MV-4-11 (cell line): ENCODE results near the gene PEX13.
"Not testable (repeated sequence)": the region's sequence is repeated elsewhere in the genome, so short reads cannot be mapped to it uniquely, and the experiment has no call there.

Experiments used
- DNase-seq: peaks from one replicate; lab custom pipeline; 2025; lab: John Stamatoyannopoulos, UW

The PEX13 gene, protein sequence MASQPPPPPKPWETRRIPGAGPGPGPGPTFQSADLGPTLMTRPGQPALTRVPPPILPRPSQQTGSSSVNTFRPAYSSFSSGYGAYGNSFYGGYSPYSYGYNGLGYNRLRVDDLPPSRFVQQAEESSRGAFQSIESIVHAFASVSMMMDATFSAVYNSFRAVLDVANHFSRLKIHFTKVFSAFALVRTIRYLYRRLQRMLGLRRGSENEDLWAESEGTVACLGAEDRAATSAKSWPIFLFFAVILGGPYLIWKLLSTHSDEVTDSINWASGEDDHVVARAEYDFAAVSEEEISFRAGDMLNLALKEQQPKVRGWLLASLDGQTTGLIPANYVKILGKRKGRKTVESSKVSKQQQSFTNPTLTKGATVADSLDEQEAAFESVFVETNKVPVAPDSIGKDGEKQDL

DNA sequence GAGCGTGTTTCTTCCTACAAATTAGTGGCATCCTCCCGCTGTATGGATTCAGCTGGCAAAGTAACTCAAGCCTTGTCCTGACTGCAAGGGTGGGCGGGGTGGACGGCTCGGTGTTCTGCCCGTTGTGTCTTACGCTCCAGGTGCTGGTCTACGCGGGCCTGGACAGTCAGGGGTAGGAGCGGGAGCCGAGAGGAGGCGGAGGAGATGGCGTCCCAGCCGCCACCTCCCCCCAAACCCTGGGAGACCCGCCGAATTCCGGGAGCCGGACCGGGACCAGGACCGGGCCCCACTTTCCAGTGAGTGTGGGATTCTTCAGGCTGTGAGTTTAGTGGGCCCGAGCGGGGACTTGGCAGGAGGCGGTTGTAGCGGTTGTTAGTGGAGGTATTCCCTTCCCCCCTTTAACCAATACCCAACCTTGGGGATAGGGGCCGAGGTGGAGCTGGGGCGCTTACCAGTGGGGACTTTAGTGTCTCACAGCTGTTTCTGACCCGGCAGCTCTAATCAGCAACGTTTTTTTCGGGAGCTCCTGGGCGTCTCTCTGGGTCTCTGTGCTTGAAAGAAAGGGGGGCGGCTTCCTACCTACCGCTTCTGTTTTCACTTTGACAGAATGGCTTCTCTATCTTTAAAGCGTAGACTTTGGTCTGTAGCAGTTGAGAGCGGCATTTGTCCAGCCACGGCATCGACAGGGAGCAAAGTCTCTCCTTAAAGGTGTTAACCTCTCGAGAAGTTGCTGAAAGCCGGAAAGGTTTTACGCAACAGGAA lies at the start of gene PEX13, which contains the start of gene PUS10:
Gene PEX13, plus strand, starts transcription at position 165 of the 762 bp plus-strand sequence. Its CDS starts 40 bp downstream, at position 205.
Gene PUS10, minus strand, starts transcription at position 700 of the 762 bp plus-strand sequence. CDS start 6,365 bp downstream, outside the sequence.
- peak; percentile 69 for DNase-seq

DNA sequence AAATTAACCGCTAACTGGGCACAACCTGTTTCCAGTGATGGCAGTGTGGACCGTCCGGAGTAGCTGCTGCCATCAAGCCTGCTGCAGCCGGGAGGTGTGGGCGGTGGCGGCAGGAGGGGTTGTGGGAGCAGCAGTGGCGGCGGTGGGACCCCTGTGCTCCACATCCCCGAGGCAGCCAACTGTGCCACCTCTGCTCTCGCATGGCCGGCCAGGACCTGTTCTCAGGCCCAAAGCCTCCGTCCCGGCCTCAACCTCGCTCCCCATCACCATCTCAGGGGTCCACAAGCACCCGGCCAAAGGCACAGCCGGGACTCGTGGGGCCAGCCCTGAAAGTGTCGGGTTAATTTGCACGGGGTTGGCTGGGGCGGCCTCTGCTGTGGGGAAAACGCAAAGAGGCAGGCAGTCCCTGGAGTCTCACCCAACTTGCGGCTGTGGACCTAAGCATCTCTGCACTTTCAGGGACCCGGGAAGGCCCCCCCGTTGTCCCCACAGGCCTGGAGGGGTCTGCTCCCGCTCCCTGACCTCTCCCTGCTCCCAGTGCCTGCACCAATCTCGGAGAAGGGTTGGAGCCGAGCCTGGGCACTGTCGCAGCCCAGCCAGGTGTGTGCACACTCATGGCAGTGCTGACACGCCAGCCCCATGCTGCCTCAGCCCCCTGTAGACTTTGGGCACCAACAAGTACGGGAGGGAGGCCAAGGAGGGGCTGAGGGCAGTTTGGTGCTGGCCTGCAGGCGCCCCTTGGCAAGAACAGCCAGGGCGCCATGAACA lies 44.4 kb upstream of the PEX13 start:
- no peak for DNase-seq

DNA sequence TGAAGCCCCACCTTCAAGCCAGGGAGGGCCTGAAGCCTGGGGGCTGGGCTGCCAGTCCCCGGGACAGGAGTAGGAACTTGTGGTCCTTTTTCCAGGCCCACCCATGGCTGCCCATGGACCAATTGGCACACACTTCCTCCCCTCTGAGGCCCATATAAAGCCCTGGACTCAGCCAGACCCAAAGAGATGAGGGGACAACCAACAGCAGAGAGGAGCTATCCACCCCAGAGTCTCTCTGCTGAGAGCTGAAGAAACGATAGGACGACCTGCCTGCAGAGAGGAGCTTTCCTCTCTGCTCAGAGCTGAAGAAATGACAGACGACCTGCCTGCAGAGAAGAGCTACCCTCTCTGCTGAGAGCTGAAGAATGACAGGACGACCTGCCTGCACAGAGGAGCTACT lies 43.8 kb upstream of the PEX13 start:
- DNase-seq = no peak

DNA sequence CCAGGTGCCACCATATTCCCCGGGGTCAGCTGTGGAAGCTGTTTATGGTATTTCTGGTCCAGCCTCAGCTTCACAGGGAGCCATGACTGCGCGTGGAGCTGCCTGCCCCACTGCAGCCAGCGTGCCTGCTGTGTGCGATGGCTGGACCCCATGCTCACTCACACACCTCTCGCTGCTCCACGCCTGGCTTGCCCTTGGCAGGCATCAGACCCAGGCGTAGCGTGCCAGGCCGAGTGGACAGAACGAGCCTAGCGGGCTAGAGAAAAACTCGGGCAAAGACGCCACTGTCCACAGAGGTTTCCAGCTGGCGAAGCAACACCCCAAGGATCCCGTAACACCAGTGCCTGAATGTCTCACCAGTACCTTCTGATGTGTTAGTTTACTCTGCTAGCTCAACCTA lies 42.9 kb upstream of the PEX13 start:
- DNase-seq = no peak

DNA sequence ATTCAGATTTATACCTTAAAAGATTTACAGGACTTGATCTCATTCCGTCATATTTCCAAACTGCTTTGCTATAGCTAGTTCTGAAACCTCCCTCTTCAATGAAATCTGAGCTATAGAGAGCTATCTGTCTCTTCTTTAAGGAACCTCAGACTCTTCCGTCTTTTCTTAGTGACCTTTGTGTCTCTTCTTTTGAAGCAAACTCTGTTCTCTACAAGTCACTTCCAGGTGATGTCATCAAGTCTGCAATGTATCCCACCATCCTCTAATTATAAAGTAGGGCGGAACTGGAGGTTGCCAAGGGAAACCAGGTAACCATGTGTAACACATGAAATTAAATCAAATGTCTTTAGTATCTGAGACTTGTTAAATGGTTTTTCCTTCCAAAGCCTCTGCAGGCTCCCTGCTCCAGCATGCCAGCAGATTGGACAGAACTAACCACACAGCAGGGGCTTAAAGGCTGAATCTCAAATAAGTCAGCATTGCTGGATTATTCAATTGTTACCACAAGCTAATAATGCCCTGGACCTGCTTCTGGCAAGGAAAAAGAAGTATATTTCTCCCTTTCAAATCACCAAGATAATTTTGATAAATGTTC lies 41.2 kb upstream of the PEX13 start:
- no peak for DNase-seq

DNA sequence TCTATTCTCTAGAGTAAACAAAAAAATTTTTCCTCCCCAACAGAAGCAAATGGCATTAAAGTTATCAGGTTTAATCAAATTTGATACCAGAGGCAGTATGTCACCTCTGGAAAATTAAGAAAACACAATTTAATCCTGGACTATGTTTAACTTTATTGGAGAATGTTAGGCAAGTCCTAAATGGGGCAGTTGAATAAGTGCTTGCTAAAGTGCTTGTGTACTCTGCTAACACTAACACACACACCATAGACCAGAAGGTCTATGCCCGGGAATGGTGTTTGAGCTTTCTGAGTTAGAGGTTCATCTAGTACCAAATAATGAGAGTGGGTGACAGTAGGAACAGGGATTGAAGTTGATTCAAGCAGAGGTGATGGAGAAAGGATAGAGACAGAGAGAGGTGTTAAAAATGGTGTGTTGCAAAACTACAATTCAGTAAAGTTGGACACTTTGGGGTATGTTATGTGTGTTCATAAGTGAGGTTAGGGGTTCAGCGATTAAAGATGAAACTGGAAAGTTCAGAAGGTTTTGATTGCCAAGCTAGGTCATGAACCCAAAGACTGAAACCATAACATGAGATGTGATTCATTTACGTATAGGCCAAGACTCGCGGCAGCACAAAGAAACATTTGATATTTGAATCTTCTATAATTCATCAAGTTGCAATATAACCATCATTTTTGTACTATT lies 40.5 kb upstream of the PEX13 start:
- DNase-seq = no peak

DNA sequence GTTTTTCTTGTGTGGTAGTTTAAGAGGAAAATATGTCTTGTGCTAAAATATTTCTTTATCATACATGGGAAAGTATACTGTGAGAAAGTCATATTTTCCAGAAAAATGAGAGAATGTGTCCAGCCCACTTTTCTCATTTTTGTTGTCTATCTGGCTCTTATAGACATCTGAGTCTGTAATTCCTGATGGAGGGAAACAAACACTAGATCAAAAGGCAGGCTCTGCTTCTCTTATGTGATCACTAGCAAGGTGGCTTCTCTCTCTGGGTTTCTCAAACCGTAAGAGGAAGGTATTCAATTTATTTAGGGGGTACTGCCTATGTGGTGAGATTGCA lies 40.0 kb upstream of the PEX13 start:
- DNase-seq = no peak

DNA sequence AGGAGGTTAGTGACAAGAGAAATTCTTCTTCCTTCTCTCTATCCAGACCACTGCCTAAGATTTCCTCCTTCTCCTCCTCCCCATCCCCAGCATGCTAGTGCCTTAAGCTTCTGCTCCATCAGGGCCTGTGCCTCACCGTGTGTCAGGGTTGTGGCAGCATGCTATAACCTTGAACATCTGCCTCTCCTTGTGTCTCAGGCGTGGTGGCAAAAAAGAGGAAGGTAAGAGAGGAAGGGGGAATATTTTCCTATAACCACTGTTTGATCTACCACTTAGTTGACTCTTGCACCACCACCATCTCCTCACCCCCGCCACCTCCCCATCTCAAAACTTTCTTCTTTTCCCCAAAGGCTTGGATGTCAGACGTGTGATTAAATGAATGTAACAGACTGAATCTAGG lies 38.3 kb upstream of the PEX13 start:
- peak; percentile 74 for DNase-seq

DNA sequence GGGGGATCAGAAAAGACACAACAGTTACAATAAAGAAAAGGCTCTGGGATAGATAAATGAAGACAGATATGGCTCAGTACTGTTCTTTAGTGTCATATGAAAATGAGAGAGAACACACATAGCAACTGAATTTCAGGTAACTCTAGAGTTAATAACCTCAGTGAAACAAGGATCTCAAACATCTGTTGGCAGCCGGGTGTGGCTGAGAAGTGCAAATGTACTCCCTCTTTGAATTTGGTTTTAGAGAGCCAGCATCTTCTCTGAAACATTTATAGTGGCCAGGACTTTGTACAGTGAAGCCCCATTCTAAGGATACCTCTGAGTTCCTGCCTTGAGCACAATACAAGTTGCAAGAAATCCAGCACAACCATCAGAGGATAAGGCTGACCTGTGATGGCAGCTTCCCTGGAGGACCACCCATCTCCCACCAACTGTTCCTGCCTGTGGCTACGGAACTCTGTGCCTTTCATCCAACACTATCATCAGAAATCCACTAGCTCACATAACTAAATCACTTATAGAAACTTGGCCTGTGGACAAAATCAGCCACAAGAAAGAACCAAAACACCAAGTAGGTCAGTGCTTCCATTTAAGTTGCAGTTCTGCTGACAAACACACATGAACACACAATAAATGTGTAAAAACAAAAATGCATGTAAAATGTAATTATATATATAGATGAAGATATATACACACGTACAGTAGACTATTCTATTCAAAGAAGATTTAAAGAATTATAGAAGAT lies 37.3 kb upstream of the PEX13 start:
- DNase-seq = no peak

DNA sequence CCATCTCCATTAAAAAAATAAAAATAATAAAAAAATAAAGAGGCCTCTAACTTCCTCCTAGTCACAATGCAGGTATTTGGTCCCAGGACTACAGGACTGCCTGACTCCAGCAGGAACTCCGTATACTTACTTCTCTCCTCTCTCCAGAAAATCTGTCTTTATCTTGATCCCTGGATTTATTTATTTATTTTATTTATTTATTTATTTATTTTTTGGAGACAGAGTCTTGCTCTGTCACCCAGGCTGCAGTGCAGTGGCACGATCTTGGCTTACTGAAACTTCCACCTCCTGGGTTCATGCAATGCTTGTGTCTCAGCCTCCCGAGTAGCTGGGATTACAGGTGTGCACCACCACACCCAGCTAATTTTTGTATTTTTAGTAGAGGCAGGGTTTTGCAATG lies 35.5 kb upstream of the PEX13 start:
- DNase-seq = not testable (repeated sequence)

DNA sequence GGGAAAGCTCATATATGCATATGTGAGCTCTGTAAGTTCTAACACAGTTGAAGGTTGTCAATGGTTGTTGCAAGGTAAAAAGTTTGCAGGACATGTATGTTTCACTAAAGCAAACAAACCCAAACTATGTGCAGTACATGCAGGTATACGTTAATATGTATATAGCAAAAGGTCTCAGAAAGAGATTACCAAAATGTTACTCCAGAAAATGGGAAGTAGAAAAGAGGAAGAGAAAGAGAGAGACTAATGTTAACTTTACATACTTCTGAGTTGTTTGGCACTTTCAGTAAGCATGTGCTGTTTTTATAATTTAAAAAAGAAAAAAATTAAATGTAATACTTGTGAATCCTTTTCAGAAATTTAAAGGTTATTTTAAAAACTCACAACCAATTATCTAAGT lies 32.8 kb upstream of the PEX13 start:
- peak; percentile 78 for DNase-seq

DNA sequence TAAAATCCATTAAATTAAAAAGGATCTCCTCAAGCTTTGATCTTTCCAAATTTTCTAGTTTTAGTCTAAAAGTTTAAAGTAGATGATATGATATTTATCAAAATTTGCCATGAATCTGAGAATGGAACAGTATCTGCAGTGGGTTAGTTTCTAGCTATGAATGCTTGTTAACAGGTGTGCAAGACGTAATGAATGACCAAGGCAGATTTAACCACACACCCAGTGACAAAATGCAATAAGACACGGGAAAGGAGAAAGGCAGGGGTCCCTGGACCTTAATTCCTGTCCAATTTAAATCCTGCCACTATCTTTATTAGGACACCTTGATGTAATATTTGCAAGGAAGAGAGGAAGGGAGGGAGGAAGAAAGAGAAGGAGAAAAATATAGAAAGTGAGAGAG lies 30.5 kb upstream of the PEX13 start:
- no peak for DNase-seq

DNA sequence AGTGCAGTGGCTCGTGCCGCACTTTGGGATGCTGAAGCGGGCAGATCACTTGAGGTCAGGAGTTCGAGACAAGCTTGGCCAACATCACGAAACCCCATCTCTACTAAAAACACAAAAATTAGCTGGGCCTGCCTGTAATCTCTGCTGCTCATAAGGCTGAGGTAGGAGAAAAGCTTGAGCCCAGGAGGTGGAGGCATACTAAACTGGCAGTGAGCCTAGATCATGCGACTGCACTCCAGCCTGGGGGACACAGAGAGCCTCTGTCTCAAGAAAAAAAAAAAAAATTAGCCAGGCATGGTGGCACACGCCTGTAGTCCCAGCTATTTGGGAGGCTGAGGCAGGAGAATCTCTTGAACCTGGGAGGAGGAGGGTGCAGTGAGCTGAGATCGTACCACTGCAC lies 29.9 kb upstream of the PEX13 start:
- not testable (repeated sequence) for DNase-seq

DNA sequence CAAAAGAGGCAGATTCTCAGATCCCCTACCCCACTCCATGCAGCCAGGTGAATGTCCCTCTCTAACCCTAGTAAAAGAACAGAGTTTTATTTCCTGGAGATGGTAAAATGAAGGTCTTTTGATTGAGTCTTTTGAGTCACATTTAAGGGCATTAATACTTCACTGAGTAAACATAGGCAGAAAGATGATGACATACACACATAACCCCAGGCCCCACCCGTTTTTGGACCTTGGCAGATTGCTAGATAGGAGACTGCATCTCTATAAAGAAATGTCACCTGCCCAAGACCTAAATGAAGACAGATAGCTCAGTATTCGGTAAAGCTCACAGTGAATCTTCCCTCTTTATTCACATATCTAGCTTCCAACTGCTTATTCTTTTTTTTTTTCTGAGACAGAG lies 28.3 kb upstream of the PEX13 start:
- DNase-seq = no peak

DNA sequence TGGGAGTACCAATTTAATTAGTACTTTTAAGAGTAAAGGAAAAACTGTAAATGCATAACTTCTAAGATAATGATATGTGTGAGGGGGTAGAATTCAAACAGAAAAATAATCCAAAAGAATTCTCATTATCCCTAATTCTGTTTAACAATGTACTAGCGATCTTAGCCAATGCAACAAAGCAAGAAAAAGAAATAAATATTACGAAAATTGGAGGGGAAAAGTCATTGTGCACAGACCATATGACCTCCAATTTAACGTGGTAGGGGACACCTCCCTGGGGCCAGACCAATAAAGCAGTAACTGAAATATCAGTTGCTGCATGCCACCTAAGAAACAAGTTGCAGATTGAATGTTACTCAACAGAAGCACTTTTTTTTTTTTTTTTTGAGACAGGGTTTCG lies 25.9 kb upstream of the PEX13 start:
- no peak for DNase-seq

DNA sequence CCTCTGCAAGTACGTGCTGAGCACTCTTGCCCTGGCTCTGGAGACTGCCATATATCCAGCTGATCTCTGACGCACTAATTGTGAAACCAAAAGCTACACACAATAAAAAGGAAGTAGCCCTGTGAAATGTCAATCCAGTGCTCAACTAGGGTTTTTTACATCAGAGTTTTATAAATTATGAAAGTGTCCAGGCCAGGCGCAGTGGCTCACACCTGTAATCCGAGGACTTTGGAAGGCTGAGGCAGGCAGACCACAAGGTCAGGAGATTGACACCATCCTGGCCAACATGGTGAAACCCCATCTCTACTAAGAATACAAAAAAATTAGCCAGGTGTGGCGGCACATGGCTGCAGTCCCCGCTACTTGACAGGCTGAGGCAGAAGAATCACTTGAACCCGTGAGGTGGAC lies 24.5 kb upstream of the PEX13 start:
- peak; percentile 87 for DNase-seq

DNA sequence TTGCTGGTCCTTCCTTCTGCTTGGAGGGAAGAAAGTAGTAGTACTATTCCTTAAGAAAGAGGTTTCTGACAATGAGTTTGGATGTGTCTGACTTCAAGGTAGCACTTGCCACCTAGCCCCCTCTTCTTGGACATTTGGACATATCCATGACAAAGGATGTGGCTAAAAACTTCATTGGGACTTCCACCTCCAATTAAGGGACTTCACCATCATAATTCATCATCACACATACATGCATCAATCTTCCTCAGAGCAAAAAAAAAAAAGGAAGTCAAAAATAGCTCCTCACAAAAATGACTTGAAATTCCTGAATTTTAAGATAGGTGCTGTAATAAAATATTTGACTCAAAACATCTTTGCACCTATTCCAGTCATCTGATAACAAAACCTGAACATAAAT lies 23.4 kb upstream of the PEX13 start:
- DNase-seq = no peak

DNA sequence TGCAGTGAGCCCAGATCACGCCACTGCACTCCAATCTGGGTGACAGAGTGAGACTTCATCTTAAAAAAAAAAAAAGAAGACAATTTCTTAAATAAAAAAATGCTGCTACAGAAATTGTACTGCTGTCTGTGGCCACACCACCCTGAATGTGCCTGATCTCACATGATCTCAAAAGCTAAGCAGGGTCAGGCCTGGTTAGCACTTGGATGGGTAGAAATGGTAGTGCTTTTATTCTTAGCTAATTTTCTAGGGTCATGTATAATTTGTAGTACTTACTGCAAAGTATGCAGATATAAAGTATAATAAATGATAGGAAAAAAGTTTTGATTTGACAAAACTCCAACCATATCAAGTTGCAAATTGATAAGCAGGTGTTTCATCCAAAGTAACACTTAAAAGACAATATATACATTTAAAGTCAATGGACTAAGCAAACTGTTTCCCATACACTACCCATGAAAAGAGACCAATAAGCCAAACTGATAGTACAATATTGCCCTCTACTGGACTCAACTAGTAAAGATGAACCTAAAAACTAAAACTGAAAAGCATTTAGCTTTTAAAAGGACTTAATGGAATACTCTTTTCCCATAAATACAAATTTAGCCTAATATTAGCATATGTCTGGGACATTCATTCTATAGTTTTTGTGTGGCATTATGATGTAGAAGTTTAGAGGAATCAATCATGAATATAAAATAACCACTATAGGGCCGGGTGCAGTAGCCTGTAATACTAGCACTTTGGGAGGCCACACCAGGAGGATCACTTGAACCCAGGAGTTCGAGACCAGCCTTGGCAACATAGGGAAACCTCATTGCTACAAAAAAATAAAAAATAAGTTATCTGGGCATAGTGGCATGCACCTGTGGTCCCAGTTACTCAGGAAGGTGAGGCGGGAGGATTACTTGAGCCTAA lies 18.6 kb upstream of the PEX13 start:
- peak; percentile 57 for DNase-seq

DNA sequence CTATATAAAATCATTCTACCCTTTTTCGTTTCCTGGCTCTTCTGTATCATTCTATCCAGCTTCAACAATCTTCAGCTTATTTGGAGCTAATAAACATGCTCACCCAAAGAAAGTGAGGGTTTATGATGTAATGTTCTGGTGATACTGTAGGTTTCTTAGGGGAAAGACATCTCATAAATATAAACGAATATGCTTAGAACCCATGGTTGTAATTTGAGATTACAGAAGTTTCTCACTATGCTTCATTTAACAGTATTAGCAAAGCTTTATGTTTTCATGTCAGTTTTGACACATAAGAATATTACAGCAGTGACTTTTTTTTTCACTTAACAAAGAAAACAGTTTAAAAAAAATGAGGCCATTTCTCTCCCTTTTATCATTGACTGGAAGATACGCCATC lies 11.8 kb upstream of the PEX13 start:
- DNase-seq = no peak
